ENCODE data around the gene SRA1. TPM values are rescaled to one million over a fixed set of nuclear protein-coding genes. Genes with fewer than 3 reads are reported as not detected.

SRA1 gene
- total and polyA plus RNA-seq, 2 of the 4 experiments (the other 2 are of a cell fraction) = 52.9 to 54.8 TPM

GRCh38 chr5:140509898-140510297 lies 47.4 kb downstream of the SRA1 start:
- CTCF ChIA-PET = no interaction called here

More at GRCh38 chr5:140509898-140510297, 47.4 kb downstream of the SRA1 start:
- H3K27me3 ChIP-seq (ENCODE audit: control insufficient read depth, insufficient read depth, low read length) = no peaks in the 10 kb centered on the region
- H3K18ac ChIP-seq (ENCODE audit: low read depth, low read length) = no peak overlapping the region
- no peak overlapping the region for H3K23ac ChIP-seq (ENCODE audit: low read depth, low read length)
- no peak overlapping the region for H2AK5ac ChIP-seq (ENCODE audit: low read depth, low read length)
- H2BK120ac ChIP-seq (ENCODE audit: low read depth, low read length) = no peak overlapping the region
- H3K4ac ChIP-seq (ENCODE audit: low read depth, low read length) = no peak overlapping the region
- in situ Hi-C loops (cut with MboI; ENCODE audit: low sequenced_read_pairs) (no loop called here), dilution Hi-C loops (cut with HindIII; ENCODE audit: low sequenced_read_pairs, unreplicated experiment) (no loop called here), intact Hi-C loops (cut with micrococcal nuclease) (loop anchor here (5.0 kb wide), 1 partner anchor 48 kb away; no protein-coding TSS in a partner anchor)
- peaks cover 37% of the 10 kb centered on the region for H3K36me3 ChIP-seq (ENCODE audit: control insufficient read depth, insufficient read depth, low read length)
- no peak overlapping the region for H3K56ac ChIP-seq (ENCODE audit: extremely low read depth, insufficient read depth, low read length)
- H3K79me1 ChIP-seq (ENCODE audit: low read depth in 1 of 2, low read length in 2 of 2) = no peaks in the 10 kb centered on the region
- H2BK20ac ChIP-seq (ENCODE audit: low read depth, low read length) = no peak overlapping the region
- no peak overlapping the region for H2AK9ac ChIP-seq (replicated peaks; ENCODE audit: low read depth, low read length, poor library complexity)
- H3K9me1 ChIP-seq (ENCODE audit: insufficient read depth, low read length) = no peaks in the 10 kb centered on the region; the same call in 1 of the 2 replicates
- ATAC-seq (ENCODE audit: low read depth) = no peak
- POLR2A ChIA-PET (ENCODE audit: unreplicated experiment) = no interaction called here
- no peak for DNase-seq
- H4K20me1 ChIP-seq (ENCODE audit: insufficient read depth, low read length) = no peaks in the 10 kb centered on the region
- H3K27ac ChIP-seq (ENCODE audit: insufficient read depth, low read length) = no peak overlapping the region
- H4K8ac ChIP-seq (ENCODE audit: low read depth in 2 of 2, low read length in 2 of 2) = no peak overlapping the region
- H2AFZ ChIP-seq (replicated peaks; ENCODE audit: low read length, poor library complexity) = no peak overlapping the region
- no peaks in the 10 kb centered on the region for H3K9me3 ChIP-seq (ENCODE audit: control insufficient read depth, insufficient read depth, low read length)
- no peaks in the 10 kb centered on the region for H3K4me1 ChIP-seq (ENCODE audit: control insufficient read depth, insufficient read depth, low read length)
- no TSS peak for BruUV-seq (replicated peaks)
- no peak overlapping the region for H3K4me2 ChIP-seq (ENCODE audit: low read depth, low read length)
- no peak overlapping the region for H4K5ac ChIP-seq (ENCODE audit: low read depth, low read length)
- TF ChIP-seq CTCF (conservative IDR thresholded peaks at IDR 0.05; ENCODE audit: low read depth, low read length) (no peak), MAZ (IDR thresholded peaks at IDR 0.05; ENCODE audit: borderline replicate concordance, low read depth, low read length) (no peak), MXI1 (IDR thresholded peaks at IDR 0.05; ENCODE audit: borderline replicate concordance, low read depth, low read length) (no peak), CHD1 (IDR thresholded peaks at IDR 0.05; ENCODE audit: low read depth, low read length) (no peak), RAD21 (IDR thresholded peaks at IDR 0.05; ENCODE audit: low read length) (no peak), USF2 (IDR thresholded peaks at IDR 0.05; ENCODE audit: low read depth, low read length) (no peak), CEBPB (IDR thresholded peaks at IDR 0.05; ENCODE audit: low read depth, low read length) (no peak), POLR2A (IDR thresholded peaks at IDR 0.05; ENCODE audit: low read depth, low read length) (no peak), RCOR1 (IDR thresholded peaks at IDR 0.05; ENCODE audit: insufficient replicate concordance, low read length) (no peak), BHLHE40 (IDR thresholded peaks at IDR 0.05; ENCODE audit: low read depth, low read length) (no peak), NFE2L2 (IDR thresholded peaks at IDR 0.05; ENCODE audit: low read depth, low read length) (no peak), RFX5 (IDR thresholded peaks at IDR 0.05; ENCODE audit: low read depth, low read length) (no peak), MAFK (IDR thresholded peaks at IDR 0.05; ENCODE audit: low read depth, low read length) (no peak), FOS (IDR thresholded peaks at IDR 0.05; ENCODE audit: low read depth, low read length) (no peak), SMC3 (IDR thresholded peaks at IDR 0.05; ENCODE audit: low read depth, low read length) (no peak), ELK1 (IDR thresholded peaks at IDR 0.05; ENCODE audit: borderline replicate concordance, low read depth, low read length) (no peak)
- no peak overlapping the region for H2BK15ac ChIP-seq (ENCODE audit: low read depth, low read length)
- WGBS, 2 experiments (ENCODE audit: extremely low coverage in 2 of 2, insufficient read length in 1 of 2) = no CpG with 5 or more reads among the region's 4 CpGs
- H2BK5ac ChIP-seq (ENCODE audit: low read depth, low read length, poor library complexity, severe bottlenecking) = no peak overlapping the region
- no peak overlapping the region for H3K14ac ChIP-seq (replicated peaks; ENCODE audit: low read depth, low read length)
- no peak overlapping the region for H4K91ac ChIP-seq (ENCODE audit: insufficient read depth, low read depth, low read length)
- no peak overlapping the region for H3K4me3 ChIP-seq (ENCODE audit: insufficient read depth, low read depth, low read length)
- no peak overlapping the region for H3K9ac ChIP-seq (ENCODE audit: low read depth, low read length)

Data from IMR-90 (cell line).